IPS-18a (cell line): ENCODE measurements around the gene ZC3H12D.

Experiments
- H3K27ac ChIP-seq: one replicate; pipeline ENCODE4 v1.5.1; 2013; ENCODE audit warnings: low read length
- H3K27me3 ChIP-seq: one replicate; pipeline ENCODE4 v1.6.1; 2013; ENCODE audit warnings: mild to moderate bottlenecking, low read length; ENCODE audit not compliant: control insufficient read depth, insufficient read depth
- H3K36me3 ChIP-seq: one replicate; pipeline ENCODE4 v1.6.1; 2013; ENCODE audit warnings: low read depth, low read length; ENCODE audit not compliant: control insufficient read depth
- H3K4me1 ChIP-seq: one replicate; pipeline ENCODE4 v1.6.1; 2013; ENCODE audit warnings: low read depth, low read length; ENCODE audit not compliant: control insufficient read depth
- H3K4me3 ChIP-seq: one replicate; pipeline ENCODE4 v1.5.1; 2013; ENCODE audit warnings: low read length
- H3K9ac ChIP-seq: one replicate; pipeline ENCODE4 v1.6.1; 2013; ENCODE audit warnings: mild to moderate bottlenecking, low read length, moderate library complexity
- H3K9me3 ChIP-seq: one replicate; pipeline ENCODE4 v1.6.1; 2013; ENCODE audit warnings: low read depth, low read length; ENCODE audit not compliant: control insufficient read depth

ZC3H12D gene

GRCh38 chr6:149484733-149485700, at the start of gene ZC3H12D:
Gene ZC3H12D (minus strand): TSS chr6:149485014. CDS start chr6:149474543, 10,471 bp downstream.
- Histone ChIP-seq H3K4me3 (no peak within 1 kb of the TSS), H3K4me1 (no peaks in the 10 kb centered on the region), H3K27me3 (no peaks in the 10 kb centered on the region), H3K9me3 (no peaks in the 10 kb centered on the region), H3K9ac (no peak within 1 kb of the TSS), H3K27ac (no peak within 1 kb of the TSS), H3K36me3 (no peaks in the 10 kb centered on the region)

- Histone ChIP-seq H3K9me3 (no peaks in the 10 kb centered on the region), H3K36me3 (peaks cover 59% of the 10 kb centered on the region), H3K27ac (no peak overlapping the region), H3K4me1 (no peaks in the 10 kb centered on the region), H3K27me3 (no peaks in the 10 kb centered on the region), H3K4me3 (no peak overlapping the region), H3K9ac (no peak overlapping the region)
Observed at GRCh38 chr6:149529650-149530049, 44.8 kb upstream of the ZC3H12D start.

DNA sequence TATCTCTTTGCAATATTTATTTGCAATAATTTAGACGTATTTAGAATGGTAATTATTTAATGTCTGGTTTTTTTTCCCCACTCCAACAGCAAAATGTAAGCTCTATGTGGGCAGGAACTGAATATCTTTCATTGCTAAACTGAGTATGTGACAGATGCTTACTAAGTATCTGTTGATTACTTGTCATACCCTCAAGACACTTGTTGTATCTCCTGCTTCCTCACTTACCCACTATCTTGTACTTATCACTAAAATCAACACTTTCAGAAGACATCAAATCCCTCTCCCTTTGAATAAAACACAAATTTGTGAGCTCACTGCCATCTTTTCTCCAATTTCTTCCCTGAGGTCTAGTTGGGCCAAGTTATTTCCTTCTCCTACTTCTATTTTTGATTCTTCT, 30.7 kb upstream of the ZC3H12D start:
- Histone ChIP-seq H3K27ac (no peak overlapping the region), H3K9ac (no peak overlapping the region), H3K36me3 (peaks cover 19% of the 10 kb centered on the region), H3K4me3 (no peak overlapping the region), H3K9me3 (no peaks in the 10 kb centered on the region), H3K4me1 (no peaks in the 10 kb centered on the region), H3K27me3 (no peaks in the 10 kb centered on the region)

- no peak overlapping the region for H3K27ac ChIP-seq
- H3K36me3 ChIP-seq = peaks cover 9% of the 10 kb centered on the region
- no peaks in the 10 kb centered on the region for H3K4me1 ChIP-seq
- H3K4me3 ChIP-seq = no peak overlapping the region
- H3K9me3 ChIP-seq = no peaks in the 10 kb centered on the region
- H3K9ac ChIP-seq = no peak overlapping the region
- H3K27me3 ChIP-seq = no peaks in the 10 kb centered on the region
Observed at GRCh38 chr6:149513915-149514314, 29.1 kb upstream of the ZC3H12D start.

- H3K27me3 ChIP-seq = no peaks in the 10 kb centered on the region
- no peak overlapping the region for H3K27ac ChIP-seq
- no peaks in the 10 kb centered on the region for H3K9me3 ChIP-seq
- H3K4me1 ChIP-seq = peaks cover 5% of the 10 kb centered on the region
- H3K4me3 ChIP-seq = no peak overlapping the region
- H3K9ac ChIP-seq = no peak overlapping the region
- peaks cover 5% of the 10 kb centered on the region for H3K36me3 ChIP-seq
Observed at GRCh38 chr6:149510793-149511512, 26.1 kb upstream of the ZC3H12D start.

- Histone ChIP-seq H3K4me1 (peaks cover 5% of the 10 kb centered on the region), H3K27me3 (no peaks in the 10 kb centered on the region), H3K9ac (no peak overlapping the region), H3K36me3 (peaks cover 11% of the 10 kb centered on the region), H3K9me3 (no peaks in the 10 kb centered on the region), H3K27ac (no peak overlapping the region), H3K4me3 (no peak overlapping the region)
Observed at GRCh38 chr6:149508485-149508884, 23.7 kb upstream of the ZC3H12D start.

DNA sequence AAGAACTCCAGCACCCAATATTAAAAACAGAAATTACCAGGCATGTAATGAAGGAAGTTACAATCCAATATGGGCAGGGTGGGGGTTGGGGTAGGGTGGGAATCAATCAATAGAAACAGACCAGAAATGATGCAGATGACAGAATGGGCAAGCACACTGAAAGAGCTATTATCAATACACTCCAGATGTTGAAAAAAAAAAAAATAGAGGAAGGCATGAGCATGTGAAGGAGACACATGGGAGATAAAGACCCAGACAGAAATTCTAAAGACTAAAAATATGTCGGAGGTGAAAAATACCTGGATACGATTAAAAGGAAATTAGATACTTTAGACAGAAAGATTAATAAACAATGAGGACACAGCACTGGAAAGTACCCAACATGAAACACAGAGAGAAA, 19.1 kb upstream of the ZC3H12D start:
- Histone ChIP-seq H3K27ac (no peak overlapping the region), H3K36me3 (peaks cover 7% of the 10 kb centered on the region), H3K4me3 (no peak overlapping the region), H3K4me1 (peaks cover 5% of the 10 kb centered on the region), H3K9me3 (no peaks in the 10 kb centered on the region), H3K27me3 (no peaks in the 10 kb centered on the region), H3K9ac (no peak overlapping the region)

DNA sequence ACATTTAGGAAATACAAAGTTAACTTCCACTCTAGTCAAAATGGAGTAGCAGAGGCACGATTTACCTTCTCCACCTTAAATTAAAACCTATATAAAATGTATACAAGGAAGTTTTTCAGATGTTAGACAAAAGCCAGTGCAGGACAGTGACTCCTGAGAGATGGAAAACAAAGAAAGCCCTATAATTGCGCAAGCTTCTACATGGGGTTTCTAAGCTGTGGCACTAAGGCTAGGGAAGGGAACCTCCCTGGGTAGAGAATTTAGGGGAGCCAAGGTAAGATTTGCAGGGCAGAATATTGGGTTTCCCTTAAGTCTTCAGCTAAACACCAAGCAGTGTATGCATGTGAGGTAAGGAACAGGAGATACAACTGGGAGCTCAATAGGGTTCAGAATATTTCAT, 18.5 kb upstream of the ZC3H12D start:
- no peak overlapping the region for H3K4me3 ChIP-seq
- H3K9me3 ChIP-seq = no peaks in the 10 kb centered on the region
- H3K27me3 ChIP-seq = no peaks in the 10 kb centered on the region
- no peak overlapping the region for H3K27ac ChIP-seq
- H3K4me1 ChIP-seq = peaks cover under 1% of the 10 kb centered on the region
- H3K36me3 ChIP-seq = peaks cover 7% of the 10 kb centered on the region
- H3K9ac ChIP-seq = no peak overlapping the region

DNA sequence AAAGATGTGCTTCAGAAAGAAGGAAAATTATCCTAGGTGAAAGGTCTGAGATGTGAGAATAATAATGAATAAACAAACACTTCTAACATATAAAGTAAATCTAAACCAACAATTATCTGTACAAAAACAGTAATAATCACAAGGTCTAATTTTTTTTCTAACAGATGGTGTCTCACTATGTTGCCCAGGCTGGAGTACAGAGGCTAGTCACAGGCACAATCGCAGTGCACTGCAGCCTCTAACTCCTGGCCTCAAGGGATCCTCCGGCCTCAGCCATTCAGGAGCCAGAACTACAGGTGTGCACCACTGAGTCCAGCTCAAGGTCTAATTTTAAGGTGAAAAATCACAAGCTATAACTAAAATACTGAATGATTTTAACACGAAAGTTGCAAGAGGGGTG, 17.0 kb upstream of the ZC3H12D start:
- no peak overlapping the region for H3K9ac ChIP-seq
- no peak overlapping the region for H3K4me3 ChIP-seq
- no peak overlapping the region for H3K27ac ChIP-seq
- no peaks in the 10 kb centered on the region for H3K4me1 ChIP-seq
- peaks cover 7% of the 10 kb centered on the region for H3K36me3 ChIP-seq
- H3K9me3 ChIP-seq = no peaks in the 10 kb centered on the region
- no peaks in the 10 kb centered on the region for H3K27me3 ChIP-seq

DNA sequence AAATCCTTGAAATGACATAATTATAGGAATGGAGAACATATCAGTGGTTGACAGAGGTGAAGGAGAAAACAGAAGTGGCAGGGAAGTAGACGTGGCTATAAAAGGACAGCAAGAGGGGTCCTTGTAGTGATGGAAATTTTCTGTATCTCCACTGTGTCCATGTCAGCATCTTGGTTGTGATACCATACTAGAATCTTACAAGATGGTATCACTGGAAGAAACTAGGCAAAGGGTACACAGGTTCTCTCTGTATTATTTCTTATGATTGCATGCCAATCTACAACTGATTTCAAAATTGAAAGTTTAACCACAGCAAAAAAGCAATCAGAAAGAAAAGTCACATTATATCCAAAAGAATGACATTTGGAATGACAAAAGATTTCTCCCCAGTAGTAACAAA, 16.4 kb upstream of the ZC3H12D start:
- Histone ChIP-seq H3K9me3 (no peaks in the 10 kb centered on the region), H3K36me3 (peaks cover 7% of the 10 kb centered on the region), H3K4me1 (no peaks in the 10 kb centered on the region), H3K4me3 (no peak overlapping the region), H3K27ac (no peak overlapping the region), H3K9ac (no peak overlapping the region), H3K27me3 (no peaks in the 10 kb centered on the region)

GRCh38 chr6:149500096-149500495, 15.3 kb upstream of the ZC3H12D start:
- no peak overlapping the region for H3K9ac ChIP-seq
- no peaks in the 10 kb centered on the region for H3K27me3 ChIP-seq
- H3K27ac ChIP-seq = no peak overlapping the region
- H3K9me3 ChIP-seq = no peaks in the 10 kb centered on the region
- H3K4me3 ChIP-seq = no peak overlapping the region
- no peaks in the 10 kb centered on the region for H3K4me1 ChIP-seq
- peaks cover under 1% of the 10 kb centered on the region for H3K36me3 ChIP-seq
